T follicular helper cell (primary cell): ENCODE data around the gene SORD.
"Not testable (repeated sequence)": the region's sequence is repeated elsewhere in the genome, so short reads cannot be mapped to it uniquely, and the experiment has no call there.

Experiments used
- DNase-seq: peaks from one replicate; pipeline ENCODE4 v3.0.0-alpha.2; 2020; ENCODE audit warnings: low read depth

Gene SORD

DNA sequence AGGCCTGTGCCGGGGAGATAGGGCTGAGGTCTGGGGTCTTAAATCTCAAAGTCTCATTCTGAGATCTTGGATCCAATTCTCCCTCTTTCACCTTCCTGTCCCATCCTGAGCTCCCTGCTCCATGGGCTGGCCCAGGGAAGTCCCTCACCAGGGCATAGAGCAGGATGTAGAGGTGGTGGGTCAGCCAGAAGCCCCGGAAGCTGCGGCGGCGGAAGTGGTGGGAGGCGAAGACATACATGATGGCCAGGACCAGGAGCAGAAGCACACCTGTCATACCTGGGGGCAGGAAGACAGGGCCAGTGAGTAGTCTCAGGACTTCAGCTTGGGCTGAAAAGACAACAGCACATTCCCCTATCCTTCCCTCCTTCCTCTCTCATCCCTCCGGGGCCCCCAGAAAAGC lies 74.5 kb downstream of the SORD start:
- DNase-seq, result no peak

DNA sequence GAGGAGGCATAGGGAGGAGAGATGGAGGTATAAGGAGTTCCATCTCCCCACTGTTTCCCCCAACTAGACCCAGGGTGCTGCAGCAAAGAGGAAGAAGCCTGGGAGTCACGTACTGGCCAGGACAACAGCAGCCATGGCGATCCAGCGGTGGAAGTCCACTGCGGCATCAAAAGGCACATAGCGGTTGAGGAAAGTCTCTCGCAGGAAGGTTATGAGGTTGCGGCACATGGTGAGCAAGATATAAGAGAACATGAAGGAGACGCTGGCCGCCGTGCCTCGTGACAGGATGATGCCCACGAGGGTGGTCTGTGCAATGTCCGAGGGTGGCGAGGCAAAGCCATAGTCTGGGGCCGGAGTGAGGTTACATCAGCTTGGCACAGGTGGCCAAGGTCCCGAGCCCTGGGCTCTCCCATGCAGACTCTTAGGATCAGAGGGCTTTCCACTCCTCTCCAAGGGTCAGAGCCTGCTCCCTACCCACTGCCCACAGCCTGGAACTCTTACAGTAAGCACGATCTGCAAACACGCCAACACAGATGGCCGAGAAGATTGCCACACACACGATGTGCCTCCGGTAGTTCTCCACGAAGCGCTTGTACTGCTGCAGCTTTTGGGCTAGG lies 76.7 kb downstream of the SORD start:
- no peak for DNase-seq

DNA sequence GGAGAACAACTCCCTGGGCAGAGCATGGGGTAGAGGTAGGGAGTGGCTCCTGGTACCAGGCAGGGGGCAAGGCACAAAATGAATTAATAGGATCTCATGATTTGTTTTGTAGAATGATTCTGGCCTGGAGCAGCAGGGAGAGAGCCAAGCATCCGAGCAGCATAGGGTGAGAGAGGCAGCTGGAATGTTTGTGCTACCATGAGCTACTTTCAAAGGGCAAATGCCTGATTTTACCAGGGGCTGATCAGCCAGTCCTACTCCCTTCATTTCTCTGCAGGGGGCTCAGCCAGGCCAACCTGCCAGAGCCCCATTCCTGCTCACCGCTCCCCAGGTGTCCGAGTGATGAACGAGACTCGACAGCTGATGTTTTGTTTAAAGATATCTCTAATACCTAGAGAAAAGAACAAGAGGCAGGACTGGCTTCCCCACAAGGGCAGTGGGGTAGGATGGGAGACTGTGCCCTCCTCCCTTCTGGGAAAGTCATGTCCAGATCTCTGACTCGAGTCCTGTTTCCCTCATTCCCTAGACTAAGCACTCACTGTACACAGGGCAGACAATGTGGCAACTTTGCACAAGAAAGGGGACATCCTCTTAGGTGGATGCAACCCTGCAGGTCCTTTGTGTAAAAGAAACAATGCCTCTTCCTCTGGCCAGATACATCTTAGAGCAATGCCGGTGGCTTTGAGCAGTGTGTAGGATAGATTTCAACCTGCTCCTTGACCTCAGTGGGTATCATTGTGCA lies 78.1 kb downstream of the SORD start:
- no peak for DNase-seq

DNA sequence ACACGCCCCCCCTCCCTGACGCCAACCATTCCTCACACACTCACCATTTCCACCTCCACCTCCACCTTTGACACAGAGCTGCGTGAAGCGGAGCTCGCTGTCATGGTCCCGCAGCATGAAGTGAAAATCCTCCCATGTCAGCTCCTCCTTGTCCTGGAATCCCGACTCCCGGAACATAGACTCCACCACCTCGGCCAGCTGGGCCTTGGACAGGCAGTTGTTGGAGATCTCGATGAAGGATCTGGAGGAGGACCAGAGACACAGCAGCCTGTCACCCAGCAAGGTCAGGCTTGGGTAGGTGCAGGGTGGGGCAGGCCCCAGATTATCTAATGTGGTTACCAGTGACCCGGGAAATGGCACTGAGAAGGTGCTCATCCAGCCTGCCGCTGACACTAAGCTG lies 78.8 kb downstream of the SORD start:
- no peak for DNase-seq

DNA sequence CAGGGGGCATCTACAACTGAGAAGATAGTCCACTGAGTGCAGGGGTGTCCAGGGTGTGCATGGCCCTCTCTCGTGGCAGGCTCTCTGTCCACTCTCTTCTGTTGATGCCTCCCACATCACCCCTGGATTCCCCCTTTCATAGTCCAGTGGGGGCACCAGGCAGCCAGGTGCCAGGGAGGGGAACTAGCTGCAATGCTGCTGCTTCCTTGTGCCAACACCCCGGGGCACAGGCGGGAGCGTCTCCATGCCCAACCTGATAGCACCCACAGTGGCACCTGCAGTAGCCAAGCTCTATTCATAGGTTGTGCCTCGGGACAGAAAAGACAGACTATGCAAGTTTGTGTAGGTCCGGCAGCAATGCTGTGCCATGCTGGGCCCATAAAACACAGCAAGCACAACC lies 79.2 kb downstream of the SORD start:
- no peak for DNase-seq

DNA sequence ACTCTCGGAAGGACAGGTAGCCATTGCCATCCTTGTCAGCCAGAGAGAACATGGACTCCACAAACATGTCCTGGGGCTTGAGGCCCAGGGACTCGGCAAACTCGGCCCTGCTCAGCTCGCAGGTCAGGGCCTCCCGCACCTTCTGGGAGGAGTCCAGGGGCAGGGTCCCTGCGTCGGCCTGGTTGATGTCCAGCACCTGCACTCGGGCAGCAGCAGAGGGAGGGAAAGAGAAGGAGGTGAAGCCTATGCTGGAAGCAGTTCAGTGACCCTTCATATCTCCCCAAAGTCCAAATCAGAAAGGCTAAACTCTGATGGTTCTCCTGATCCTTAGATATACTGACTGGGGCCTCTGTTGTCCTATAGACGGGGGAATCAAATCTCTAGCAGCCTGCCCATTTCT lies 81.2 kb downstream of the SORD start:
- DNase-seq, result not testable (repeated sequence)

DNA sequence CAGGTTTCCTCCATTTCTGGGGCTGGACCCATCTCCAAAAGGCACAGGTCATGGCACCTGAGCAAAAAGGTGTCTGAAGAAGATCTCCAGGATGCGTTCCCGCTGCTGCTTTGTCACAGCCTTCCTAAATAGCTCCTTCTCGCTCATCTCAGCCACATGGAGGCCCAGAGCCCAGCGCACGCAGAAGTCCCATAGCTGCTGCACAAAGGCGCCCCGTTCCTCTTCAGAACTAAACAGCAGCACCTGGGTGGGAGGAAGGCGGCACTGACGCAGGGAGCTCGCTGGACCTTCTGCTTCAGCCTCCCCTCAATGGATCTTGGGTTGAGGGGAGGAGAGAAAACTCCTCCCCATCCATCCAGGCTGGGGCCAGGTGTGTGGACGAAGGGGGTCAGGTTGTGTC lies 82.6 kb downstream of the SORD start:
- DNase-seq, result no peak

DNA sequence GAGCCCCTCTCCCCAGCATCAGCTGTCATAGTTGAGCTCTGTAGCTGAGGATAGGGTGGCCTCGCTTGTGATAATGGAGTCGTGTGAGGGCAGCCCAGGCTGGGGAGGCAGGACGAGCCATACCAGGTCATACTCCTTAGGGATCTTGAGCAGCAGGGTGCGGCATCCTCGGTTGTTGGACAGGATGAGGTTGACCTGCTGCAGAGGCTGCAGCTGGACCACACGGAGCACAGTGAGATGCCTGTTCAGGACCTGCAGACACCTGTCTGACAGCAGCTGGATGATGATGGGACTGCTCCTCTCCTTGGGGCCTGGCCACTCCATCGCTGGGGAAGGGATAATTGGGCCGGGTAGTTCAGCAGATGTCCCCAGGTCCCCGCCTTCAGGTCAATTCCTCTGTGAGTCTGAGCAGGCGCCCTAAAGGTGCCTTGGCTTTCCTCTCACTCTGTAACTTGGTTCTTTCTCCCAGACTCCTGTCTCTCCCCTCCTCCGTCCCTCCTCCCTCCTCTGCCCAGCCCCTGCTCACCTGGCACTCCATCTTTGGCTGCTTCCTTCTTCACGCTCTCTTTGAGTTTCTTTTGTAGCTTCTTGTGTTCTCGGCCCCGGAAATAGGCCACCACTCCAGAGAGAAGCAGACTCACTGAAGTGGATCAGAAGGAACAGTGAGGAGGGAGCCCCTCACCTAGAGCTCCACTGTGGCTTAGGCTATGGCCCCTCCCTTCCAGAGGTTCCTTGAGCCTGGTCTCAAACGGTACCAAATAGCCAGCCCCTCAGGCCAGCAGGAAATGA lies 83.2 kb downstream of the SORD start:
- no peak for DNase-seq

DNA sequence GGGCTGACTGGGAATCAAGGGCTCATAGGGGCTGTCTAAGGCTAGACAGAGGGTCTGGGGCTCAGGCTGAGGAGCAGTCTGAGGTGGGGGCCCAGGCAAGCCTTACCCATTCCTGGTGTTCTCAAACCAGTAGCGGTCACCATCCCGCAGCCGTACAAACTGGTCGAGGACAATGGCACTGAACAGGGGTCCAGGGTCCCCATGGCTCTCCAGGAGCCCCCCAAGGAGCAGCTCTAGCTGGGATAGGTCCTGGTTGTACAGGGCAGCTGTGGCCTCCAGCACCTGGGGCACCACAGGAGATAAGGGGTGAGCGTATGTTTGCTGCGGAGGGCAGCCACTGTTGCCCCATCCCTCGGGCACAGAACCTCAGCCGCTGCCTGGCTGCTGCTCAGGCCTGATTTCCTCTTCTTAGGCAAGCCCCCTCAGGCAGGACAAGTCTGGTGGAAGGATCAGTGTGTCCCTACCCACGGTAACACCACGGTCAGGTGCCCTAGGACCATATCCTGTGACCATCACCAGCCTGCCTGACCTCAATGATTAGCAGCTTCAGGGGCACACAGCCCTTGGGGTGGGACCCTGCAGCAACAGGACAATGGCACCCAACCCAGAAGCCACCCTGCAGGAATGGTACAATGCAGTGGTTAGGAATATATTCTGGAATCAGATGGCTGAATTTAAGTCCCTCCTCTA lies 85.1 kb downstream of the SORD start:
- no peak for DNase-seq

DNA sequence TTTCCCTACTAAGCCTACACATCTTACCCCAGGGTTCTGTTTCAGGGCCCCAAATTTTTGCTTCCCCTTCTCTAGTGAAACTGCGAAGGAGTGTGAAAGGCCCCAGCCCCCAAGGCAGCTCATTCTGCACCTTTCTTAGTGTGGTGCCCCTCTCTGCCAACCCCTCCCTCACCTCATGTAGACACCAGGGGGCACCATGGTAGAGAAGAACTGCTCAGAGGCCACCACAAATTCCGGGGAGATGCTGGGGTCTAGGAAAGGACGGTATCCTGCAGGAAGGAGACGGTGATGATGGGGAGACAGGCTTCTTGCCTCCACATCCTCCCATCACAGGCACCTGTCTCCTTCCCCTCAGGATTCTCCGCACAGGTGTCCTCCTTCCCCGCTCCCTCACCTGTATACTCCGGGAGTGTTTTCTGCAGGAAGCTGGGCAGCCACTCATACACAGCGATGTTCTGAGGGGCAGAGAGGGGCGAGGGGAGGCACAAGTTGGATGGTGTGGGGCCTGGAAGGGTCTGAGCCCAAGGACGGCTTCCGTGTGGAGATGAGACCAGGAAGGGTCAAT lies 87.3 kb downstream of the SORD start:
- DNase-seq, result no peak

DNA sequence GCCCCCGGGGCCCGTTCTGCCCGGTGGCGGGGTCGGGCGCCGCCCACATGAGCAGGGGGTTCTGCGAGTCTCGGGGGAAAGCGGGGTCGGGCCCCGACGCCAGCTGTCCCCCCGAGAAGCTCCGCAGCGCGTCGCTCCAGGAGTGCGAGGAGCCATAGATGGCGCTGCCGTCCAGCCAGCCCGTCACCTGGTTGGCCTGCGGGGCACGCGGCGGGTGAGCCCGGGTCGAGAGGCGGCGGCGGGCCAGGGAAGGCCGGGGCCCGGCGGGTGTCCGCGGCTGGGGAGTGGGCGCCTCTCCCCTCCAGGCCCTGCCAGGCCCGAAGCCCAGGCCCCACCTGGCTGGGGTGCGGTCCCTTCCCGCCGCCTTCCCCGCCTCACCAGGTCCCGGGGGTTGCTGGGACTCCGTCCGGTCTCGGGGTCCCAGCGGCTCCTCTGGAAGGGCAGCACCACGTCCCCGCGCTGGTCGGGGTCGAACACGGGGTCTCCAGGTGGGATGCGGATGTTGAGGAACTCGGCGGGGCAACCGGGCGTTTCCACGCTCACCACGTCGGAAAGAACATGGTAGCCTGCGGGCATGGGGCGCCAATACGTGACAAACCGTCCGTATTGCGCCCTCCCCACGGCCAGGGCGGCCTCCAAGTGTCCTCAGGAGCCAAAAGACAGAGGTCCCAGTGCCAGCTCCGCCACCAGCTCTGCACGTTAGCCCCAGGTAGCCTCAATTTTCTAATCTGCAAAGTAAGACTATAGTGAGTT lies 88.6 kb downstream of the SORD start:
- DNase-seq, result no peak

DNA sequence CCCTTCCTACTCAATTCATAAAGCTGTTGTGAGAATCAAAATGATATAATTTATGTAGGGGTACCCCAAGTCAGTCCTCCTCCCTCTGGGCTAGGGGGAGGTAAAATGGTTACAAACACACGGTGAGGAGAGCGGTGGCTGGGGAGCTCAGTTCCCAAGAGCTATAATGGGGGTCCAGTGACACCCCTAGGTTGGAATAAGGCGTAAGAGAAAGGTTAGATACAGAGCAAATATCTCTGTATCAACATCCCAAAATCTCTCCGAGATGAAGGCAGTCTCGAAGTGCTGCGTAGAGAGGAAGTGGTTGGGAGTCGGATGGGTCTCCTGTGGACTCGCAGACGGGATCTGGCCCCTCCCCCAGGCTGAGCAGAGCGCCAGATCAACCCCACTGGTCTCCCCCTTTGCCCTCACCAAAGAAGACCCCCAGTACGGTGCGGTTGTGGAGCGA lies 89.2 kb downstream of the SORD start:
- no peak for DNase-seq

DNA sequence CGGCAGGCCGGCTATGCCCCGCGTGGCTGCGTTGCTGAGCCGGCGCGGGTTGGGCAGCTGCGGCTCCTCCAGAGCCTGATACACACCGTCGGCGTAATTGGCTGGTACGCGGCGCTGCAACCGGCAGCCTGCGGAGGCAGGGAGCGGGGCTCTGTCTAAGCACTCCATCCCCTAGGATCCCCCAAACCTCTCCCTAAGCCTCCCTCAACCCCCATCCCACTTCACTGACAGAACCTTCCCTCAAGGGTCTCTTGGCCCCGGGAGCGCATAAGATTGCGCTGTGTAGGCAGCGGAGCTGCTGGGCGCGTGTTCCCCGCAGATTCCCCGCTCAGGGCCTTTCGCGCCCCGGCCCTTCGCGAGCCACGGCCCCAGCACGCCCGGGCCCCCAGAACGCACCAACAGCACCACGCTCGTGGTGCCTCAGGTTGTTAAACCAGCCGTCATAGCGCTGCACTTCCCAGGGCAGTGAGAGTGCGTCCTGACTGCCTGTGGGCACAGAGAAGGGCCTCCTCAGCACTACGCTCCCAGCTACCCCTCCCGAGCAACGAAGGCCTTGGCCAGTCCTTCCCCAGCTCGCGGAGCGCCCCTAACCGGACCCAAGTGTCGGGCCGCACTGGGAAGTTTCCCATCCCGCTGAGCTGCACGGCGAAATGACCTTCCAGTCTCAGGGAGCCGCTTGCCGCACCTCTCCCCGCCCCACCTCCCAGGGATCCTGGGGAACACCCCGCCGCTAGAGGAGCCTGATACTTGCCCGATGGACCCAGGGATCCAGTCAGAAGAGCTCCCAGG lies 89.8 kb downstream of the SORD start:
- DNase-seq, result no peak

DNA sequence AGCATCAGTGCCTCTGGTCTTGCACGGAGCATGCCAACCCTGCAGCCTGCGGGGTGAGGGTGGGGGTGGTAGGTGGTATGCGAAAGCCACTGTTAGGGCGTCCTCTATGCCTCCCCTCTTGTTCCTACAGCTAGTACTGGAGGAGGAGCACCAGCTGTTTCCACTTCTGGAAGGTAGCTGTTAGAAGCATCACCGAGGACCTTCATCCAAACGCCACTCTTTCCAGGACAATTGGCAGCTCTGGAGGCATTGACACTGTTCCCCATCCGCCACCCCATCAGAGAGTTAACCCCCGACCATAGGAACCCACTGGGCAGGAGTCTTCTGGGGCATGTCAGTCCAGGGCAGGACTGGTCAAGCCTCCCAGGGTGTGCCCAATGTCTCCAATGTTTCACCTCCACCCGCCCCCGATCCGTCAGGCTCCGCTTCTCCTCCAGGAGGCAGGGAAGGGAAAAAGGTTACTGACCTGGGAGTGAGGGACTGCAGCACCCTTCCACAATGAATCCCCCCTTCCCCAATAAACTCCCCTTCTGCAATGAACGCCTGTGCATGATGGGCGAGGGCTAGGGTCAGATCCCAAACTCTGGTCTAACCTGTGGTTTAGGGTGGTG lies 90.5 kb downstream of the SORD start:
- DNase-seq, result no peak

DNA sequence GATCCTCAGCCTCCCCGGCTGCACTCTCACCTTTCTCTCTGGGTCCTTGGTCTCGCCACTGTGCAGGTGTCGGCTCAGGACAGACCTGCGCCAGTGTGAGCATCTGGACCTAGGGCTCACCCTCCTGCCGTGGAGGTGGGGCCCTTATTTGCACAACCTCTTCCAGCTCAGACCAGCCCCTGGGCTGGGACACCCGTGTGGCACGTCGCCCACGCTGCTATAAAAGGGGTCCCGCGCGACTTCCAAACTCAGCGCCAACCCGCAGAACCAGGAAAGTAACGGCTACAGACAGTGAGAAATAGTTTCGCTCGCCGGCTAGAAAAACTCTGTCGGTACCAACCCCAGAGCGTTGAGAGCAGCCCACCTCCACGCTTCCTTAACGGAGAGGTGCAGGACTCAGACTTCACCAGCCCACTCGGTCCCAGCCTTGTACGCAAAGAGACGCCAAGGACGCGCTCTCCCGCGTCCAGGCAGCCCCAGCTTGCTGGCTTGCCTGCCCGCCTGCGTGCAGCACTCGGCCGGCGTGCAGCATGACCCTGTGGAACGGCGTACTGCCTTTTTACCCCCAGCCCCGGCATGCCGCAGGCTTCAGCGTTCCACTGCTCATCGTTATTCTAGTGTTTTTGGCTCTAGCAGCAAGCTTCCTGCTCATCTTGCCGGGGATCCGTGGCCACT lies 91.2 kb downstream of the SORD start, which contains the start of the genes DUOX2 and DUOXA2:
Gene DUOX2 (minus strand): TSS at position 97 of the 675 bp plus-strand sequence. CDS start 761 bp downstream, outside the sequence.
Gene DUOXA2 (plus strand): TSS at position 251 of the 675 bp plus-strand sequence. CDS start 280 bp downstream, at position 531.
- no peak for DNase-seq

DNA sequence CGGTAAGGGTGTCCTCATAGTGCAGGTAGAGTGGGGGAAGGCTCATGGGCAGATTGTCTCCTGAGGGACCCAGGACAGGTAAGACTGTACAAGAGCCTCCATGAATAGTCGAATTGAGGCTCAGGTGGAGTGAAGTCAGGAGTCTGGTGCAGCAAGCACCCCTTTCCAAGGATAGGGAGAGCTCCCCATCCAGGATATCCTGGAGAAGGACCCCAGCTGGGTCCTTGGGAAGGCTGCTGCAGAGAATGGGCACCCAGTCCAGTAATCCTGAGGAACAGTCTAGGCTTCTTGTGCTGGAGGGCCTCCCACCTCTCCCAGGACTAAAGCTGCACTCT lies 91.7 kb downstream of the SORD start:
- no peak for DNase-seq

DNA sequence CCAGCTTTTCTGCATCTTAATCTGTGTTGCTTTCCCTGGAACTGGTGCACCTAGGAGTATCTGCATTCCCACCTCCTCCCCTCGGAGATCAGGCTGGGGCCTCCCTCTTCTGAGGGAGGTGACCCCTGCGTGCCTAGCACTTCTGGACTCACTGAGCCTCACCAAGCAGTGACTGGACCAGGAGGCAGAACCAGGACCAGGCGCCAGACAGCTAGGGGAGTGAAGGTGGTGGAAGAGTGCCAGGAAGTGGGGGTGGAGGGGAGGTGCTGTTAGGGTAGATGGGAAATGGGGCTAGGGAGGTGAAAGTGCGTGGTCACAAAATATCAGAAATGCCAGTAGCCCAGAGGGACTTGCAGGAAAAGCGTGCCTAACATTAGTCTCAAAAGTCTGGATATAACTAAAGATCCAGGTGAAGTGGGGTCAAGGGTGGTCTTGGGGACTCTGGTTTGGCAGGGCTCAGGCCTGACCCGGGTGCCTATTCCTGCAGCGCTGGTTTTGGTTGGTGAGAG lies 92.4 kb downstream of the SORD start:
- DNase-seq, result no peak

DNA sequence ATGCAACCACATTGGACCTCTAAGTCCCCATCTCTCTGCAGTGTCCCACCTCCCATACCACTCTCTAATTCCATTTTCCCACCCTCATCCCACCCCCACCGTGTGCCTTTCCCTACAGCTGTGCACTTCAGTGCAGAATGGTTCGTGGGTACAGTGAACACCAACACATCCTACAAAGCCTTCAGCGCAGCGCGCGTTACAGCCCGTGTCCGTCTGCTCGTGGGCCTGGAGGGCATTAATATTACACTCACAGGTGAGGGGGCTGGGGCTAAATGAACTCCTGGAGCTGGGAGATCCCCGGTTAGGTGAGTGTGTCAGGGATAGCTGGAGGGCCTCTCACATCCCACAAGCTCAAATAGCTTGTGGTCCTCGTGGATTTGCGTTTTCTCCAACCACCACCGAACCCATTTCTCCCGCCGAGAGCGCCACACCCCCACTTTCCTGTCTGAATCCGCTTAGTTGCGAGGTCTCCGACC lies 93.0 kb downstream of the SORD start:
- DNase-seq, result no peak
